A673 (cell line): ENCODE data around the gene CHD1L. TPM values are rescaled to one million over a fixed set of nuclear protein-coding genes. Genes with fewer than 3 reads are reported as not detected.

Source experiments
- BruUV-seq: library from RNA; stranded (reverse); fragments of 400-500 nt; replicated peaks from 2 replicates; lab custom pipeline; 2021; lab: Mats Ljungman, UMichigan
- CTCF ChIA-PET: fragments of 300-600 bp; sonication (Branson Sonifier 250); formaldehyde crosslinking; loops from one replicate; lab custom pipeline; 2022; ENCODE audit warnings: antibody characterized with exemption; lab: Charles Lee
- POLR2A ChIA-PET: fragments of 300-600 bp; sonication (Branson Sonifier 250); formaldehyde crosslinking; loops from one replicate; lab custom pipeline; 2022; ENCODE audit warnings: antibody characterized with exemption; ENCODE audit not compliant: low non-redundant PET; lab: Charles Lee
- DNase-seq: peaks from one replicate; pipeline ENCODE4 v3.0.0-alpha.2; 2015; ENCODE audit warnings: low spot score
- H3K27ac ChIP-seq: fragments of 200-600 bp; sonication (generic); 2 replicates; pipeline ENCODE4 v1.5.1; 2016; ENCODE audit warnings: mixed run types, low read depth, mild to moderate bottlenecking, mixed read lengths, antibody characterized with exemption, low read length; ENCODE audit not compliant: poor library complexity, severe bottlenecking
- H3K27me3 ChIP-seq: fragments of 200-600 bp; sonication (generic); replicated peaks from 2 replicates; pipeline ENCODE4 v1.6.1; 2017; ENCODE audit warnings: mixed run types, low read depth, mild to moderate bottlenecking, mixed read lengths, antibody characterized with exemption, low read length; ENCODE audit not compliant: insufficient read depth, poor library complexity
- H3K36me3 ChIP-seq: fragments of 200-600 bp; sonication (generic); 2 replicates; pipeline ENCODE4 v1.6.1; 2016; ENCODE audit warnings: mixed run types, mild to moderate bottlenecking, mixed read lengths, antibody characterized with exemption, low read length; ENCODE audit not compliant: insufficient read depth, poor library complexity, severe bottlenecking
- H3K4me1 ChIP-seq: fragments of 200-600 bp; sonication (generic); 2 replicates; pipeline ENCODE4 v1.6.1; 2017; ENCODE audit warnings: mixed run types, mild to moderate bottlenecking, mixed read lengths, antibody characterized with exemption, low read length; ENCODE audit not compliant: insufficient read depth, poor library complexity, severe bottlenecking
- H3K4me3 ChIP-seq: fragments of 200-600 bp; sonication (generic); 2 replicates; pipeline ENCODE4 v1.5.1; 2016; ENCODE audit warnings: low read depth, mixed run types, mild to moderate bottlenecking, mixed read lengths, low read length; ENCODE audit not compliant: poor library complexity, severe bottlenecking
- H3K9me3 ChIP-seq: fragments of 200-600 bp; sonication (generic); 2 replicates; pipeline ENCODE4 v1.6.1; 2016; ENCODE audit warnings: mixed run types, low read depth, mild to moderate bottlenecking, mixed read lengths, antibody characterized with exemption, low read length; ENCODE audit not compliant: poor library complexity, severe bottlenecking
- CTCF ChIP-seq: fragments of 300-800, 200-600 bp; sonication (generic); conservative IDR thresholded peaks from 2 replicates; pipeline ENCODE4 v1.5.1; 2017; ENCODE audit warnings: low read depth, mild to moderate bottlenecking, antibody characterized with exemption, low read length, moderate library complexity, mixed read lengths
- EZH2 ChIP-seq: fragments of 200-600 bp; sonication (generic); IDR thresholded peaks from 2 replicates; pipeline ENCODE4 v1.6.1; 2017; ENCODE audit warnings: borderline replicate concordance, low read depth, mild to moderate bottlenecking, mixed read lengths, antibody characterized with exemption, low read length; ENCODE audit not compliant: poor library complexity, severe bottlenecking
- intact Hi-C: fragments of 100-400 bp; cut with micrococcal nuclease; formaldehyde crosslinking; loops from one replicate; pipeline ENCODE4 v1.10.0; 2022; ENCODE audit not compliant: unreplicated experiment
- total RNA-seq: library from RNA; stranded (reverse); gene quantifications from 2 replicates; pipeline ENCODE4 v1.2.3, GENCODE V29; 2021

Gene CHD1L
- total RNA-seq, 1 experiment from 2014 or later = 64.5 TPM

GRCh38 chr1:147214325-147214724 is 28.2 kb upstream of the CHD1L start:
- no peaks in the 10 kb centered on the region for H3K9me3 ChIP-seq
- no peak for DNase-seq
- intact Hi-C loops = no loop called here
- H3K27me3 ChIP-seq = peaks cover 5% of the 10 kb centered on the region
- H3K27ac ChIP-seq = no peak overlapping the region
- H3K4me3 ChIP-seq = no peak overlapping the region
- no TSS peak for BruUV-seq
- TF ChIP-seq CTCF = no peak
- no peak for TF ChIP-seq EZH2
- ChIA-PET CTCF (no interaction called here), POLR2A (no interaction called here)
- H3K4me1 ChIP-seq = no peaks in the 10 kb centered on the region
- H3K36me3 ChIP-seq = no peaks in the 10 kb centered on the region

- intact Hi-C loops = no loop called here
- Histone ChIP-seq H3K4me1 (no peaks in the 10 kb centered on the region), H3K27me3 (peaks cover 5% of the 10 kb centered on the region), H3K9me3 (no peaks in the 10 kb centered on the region), H3K36me3 (no peaks in the 10 kb centered on the region), H3K27ac (no peak overlapping the region), H3K4me3 (no peak overlapping the region)
- ChIA-PET POLR2A (no interaction called here), CTCF (no interaction called here)
- no peak for DNase-seq
- no TSS peak for BruUV-seq
- TF ChIP-seq CTCF (no peak), EZH2 (no peak)
These were observed 27.5 kb upstream of the CHD1L start for GRCh38 chr1:147214842-147215539.

GRCh38 chr1:147215540-147215916 is 27.0 kb upstream of the CHD1L start:
- Histone ChIP-seq H3K27me3 (peaks cover 5% of the 10 kb centered on the region), H3K36me3 (no peaks in the 10 kb centered on the region), H3K4me3 (no peak overlapping the region), H3K9me3 (no peaks in the 10 kb centered on the region), H3K27ac (no peak overlapping the region), H3K4me1 (no peaks in the 10 kb centered on the region)
- POLR2A ChIA-PET = no interaction called here
- TF ChIP-seq EZH2 (no peak), CTCF (no peak)
- DNase-seq = no peak
- intact Hi-C loops = no loop called here
- CTCF ChIA-PET = no interaction called here
- BruUV-seq = no TSS peak
